ENCODE results near the gene RAB6B.

GRCh38 chr3:133845127-133845526, 50.6 kb downstream of the RAB6B start:
- TF ChIP-seq CTCF (conservative IDR thresholded peaks at IDR 0.05 in 1 of 2, IDR thresholded peaks at IDR 0.05 in 1 of 2; ENCODE audit: extremely low read depth in 1 of 2, insufficient read depth in 1 of 2, low read depth in 1 of 2, low read length in 2 of 2) (no peak), EZH2 (IDR thresholded peaks at IDR 0.05; ENCODE audit: borderline replicate concordance, low read length) (no peak)

Measured in mammary epithelial cell (primary cell).